Measurements from ENCODE around the gene CADM3. TPM values are rescaled to one million over a fixed set of nuclear protein-coding genes. Genes with fewer than 3 reads are reported as not detected.

The CADM3 gene
- total RNA-seq, 4 donors from 2014 or later = 0.19 to 9.2 (median 3.3) TPM

DNA sequence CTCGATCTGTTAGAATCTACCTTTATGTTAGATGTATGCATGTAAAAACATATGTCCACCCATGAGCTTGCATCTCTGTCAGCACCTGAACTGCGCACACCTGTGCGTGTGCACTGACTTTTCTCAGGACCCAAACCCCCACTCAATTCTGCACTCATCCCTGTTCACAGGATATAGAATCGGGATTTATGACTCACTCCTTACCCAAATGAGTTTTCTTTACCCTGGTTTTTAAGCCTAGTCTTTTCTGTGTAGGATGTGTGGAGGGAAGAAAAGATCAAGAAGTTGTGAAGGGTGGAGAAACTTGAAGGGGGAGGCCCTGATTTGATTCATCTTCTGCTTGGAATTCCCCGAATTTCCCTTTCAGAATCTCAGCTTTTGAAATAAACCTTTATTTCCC lies 35.7 kb downstream of the CADM3 start:
- H3K9me3 ChIP-seq = no peaks in the 10 kb centered on the region
- H3K27ac ChIP-seq = peak overlapping the region in 2 of 4 donors; percentile 19 to 44
- peak overlapping the region in 3 of 4 donors; percentile 19 to 52 (median 41) for H3K4me3 ChIP-seq
- peaks cover 0 to 88% (median 2%) of the 10 kb centered on the region in 4 donors for H3K27me3 ChIP-seq
- no peaks in the 10 kb centered on the region for H3K36me3 ChIP-seq
- TF ChIP-seq CTCF (IDR thresholded peaks at IDR 0.05) = no peak
- no peak for TF ChIP-seq POLR2A (IDR thresholded peaks at IDR 0.05)
- no peak for DNase-seq
- WGBS, 2 donors = 51 to 53% methylated on average over 5 of the region's 5 CpGs
- peaks cover 0 to 6% (median 0%) of the 10 kb centered on the region in 3 donors for H3K4me1 ChIP-seq
- intact Hi-C loops (cut with DNase I) = loop anchor here (10.0 kb wide), 1 partner anchor 62 kb away; no protein-coding TSS in a partner anchor

- peaks cover 0 to 88% (median 2%) of the 10 kb centered on the region in 4 donors for H3K27me3 ChIP-seq
- peak overlapping the region in 3 of 4 donors; percentile 19 to 52 (median 41) for H3K4me3 ChIP-seq
- no peak for TF ChIP-seq POLR2A (IDR thresholded peaks at IDR 0.05)
- no peak for TF ChIP-seq CTCF (IDR thresholded peaks at IDR 0.05)
- DNase-seq = no peak
- no peaks in the 10 kb centered on the region for H3K36me3 ChIP-seq
- intact Hi-C loops (cut with DNase I) = loop anchor here (10.0 kb wide), 1 partner anchor 63 kb away; no protein-coding TSS in a partner anchor
- 0 to 43% methylated on average over 2 to 8 of the region's 8 CpGs for WGBS, 2 donors
- peak overlapping the region in 2 of 4 donors; percentile 16 to 44 for H3K27ac ChIP-seq
- no peaks in the 10 kb centered on the region for H3K9me3 ChIP-seq
- peaks cover 0 to 6% (median 0%) of the 10 kb centered on the region in 3 donors for H3K4me1 ChIP-seq
These were observed 36.4 kb downstream of the CADM3 start for GRCh38 chr1:159207774-159208173.

DNA sequence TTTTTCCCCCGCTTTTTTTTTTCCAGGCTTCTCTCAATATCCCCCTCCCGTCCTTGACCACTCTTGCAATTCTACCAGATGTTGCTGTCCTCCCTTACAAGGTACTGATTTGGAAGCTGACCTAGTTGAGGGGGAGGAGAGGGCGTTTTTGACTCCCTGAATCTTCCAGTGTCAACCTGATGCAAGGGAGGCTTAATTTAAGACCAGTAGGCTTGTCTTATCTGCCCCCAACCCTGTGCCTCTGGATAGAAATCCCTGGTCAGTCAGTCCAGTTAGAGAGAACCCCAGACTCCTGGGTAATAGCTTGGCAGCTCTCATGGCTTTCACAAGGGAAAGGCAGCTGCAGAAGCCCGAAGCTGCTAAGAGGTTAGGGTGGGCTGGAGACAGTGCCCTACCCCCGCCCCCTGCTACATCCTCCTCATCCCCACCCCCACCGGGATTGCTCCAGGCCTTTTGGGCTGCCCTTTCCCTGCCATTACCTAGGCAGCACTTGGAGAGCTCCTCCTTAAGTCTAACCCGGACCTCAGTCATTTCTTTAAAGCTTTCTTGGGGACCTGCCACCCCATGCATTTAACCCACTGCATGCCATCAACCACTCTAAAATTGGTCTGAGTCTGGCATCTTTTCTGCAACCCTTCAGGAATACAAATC lies 36.9 kb downstream of the CADM3 start:
- peaks cover 0 to 93% (median 2%) of the 10 kb centered on the region in 4 donors for H3K27me3 ChIP-seq

DNA sequence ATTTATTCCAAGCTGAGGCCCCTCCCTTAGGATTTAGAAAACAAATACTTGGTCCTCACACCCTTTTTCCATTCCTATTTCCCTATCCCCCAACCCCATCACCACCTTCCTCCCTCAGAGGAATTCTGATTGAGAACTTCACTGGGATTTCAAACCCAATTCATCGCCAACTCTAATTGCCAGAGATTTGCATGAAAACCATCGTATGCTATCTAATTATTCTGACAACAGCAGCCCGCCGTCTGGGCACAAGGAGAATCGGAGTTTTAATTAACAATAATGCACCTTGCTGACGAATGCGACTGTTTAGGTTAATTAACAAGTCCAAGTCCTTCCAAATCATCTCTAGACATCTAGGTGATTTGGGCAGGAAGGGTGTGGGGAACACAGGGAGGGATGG lies 37.6 kb downstream of the CADM3 start:
- no peaks in the 10 kb centered on the region for H3K9me3 ChIP-seq
- TF ChIP-seq POLR2A (IDR thresholded peaks at IDR 0.05) (no peak), CTCF (IDR thresholded peaks at IDR 0.05) (no peak)
- 81 to 84% methylated on average over 7 of the region's 7 CpGs for WGBS, 2 donors
- H3K36me3 ChIP-seq = no peaks in the 10 kb centered on the region
- no peak overlapping the region for H3K27ac ChIP-seq
- intact Hi-C loops (cut with DNase I) = loop anchor here (10.0 kb wide), 1 partner anchor 64 kb away; no protein-coding TSS in a partner anchor
- peak overlapping the region in 1 of 4 donors; percentile 41 for H3K4me3 ChIP-seq
- peaks cover 0 to 94% (median 2%) of the 10 kb centered on the region in 4 donors for H3K27me3 ChIP-seq
- peaks cover 0 to 6% (median 0%) of the 10 kb centered on the region in 3 donors for H3K4me1 ChIP-seq
- DNase-seq = no peak

More for the DNA sequence above, 36.9 kb downstream of the CADM3 start:
- H3K27ac ChIP-seq = peak overlapping the region in 1 of 4 donors; percentile 16
- H3K4me3 ChIP-seq = peak overlapping the region in 2 of 4 donors; percentile 41 to 52
- H3K36me3 ChIP-seq = no peaks in the 10 kb centered on the region
- no peak for TF ChIP-seq POLR2A (IDR thresholded peaks at IDR 0.05)
- no peak for TF ChIP-seq CTCF (IDR thresholded peaks at IDR 0.05)
- 11 to 16% methylated on average over 4 to 5 of the region's 7 CpGs for WGBS, 2 donors
- intact Hi-C loops (cut with DNase I) = loop anchor here (10.0 kb wide), 1 partner anchor 63 kb away; no protein-coding TSS in a partner anchor
- no peak for DNase-seq
- peaks cover 0 to 6% (median 0%) of the 10 kb centered on the region in 3 donors for H3K4me1 ChIP-seq
- no peaks in the 10 kb centered on the region for H3K9me3 ChIP-seq

Measured in esophagus squamous epithelium (tissue), 5 donors.